ENCODE measurements around the gene PTTG1IP.

DNA sequence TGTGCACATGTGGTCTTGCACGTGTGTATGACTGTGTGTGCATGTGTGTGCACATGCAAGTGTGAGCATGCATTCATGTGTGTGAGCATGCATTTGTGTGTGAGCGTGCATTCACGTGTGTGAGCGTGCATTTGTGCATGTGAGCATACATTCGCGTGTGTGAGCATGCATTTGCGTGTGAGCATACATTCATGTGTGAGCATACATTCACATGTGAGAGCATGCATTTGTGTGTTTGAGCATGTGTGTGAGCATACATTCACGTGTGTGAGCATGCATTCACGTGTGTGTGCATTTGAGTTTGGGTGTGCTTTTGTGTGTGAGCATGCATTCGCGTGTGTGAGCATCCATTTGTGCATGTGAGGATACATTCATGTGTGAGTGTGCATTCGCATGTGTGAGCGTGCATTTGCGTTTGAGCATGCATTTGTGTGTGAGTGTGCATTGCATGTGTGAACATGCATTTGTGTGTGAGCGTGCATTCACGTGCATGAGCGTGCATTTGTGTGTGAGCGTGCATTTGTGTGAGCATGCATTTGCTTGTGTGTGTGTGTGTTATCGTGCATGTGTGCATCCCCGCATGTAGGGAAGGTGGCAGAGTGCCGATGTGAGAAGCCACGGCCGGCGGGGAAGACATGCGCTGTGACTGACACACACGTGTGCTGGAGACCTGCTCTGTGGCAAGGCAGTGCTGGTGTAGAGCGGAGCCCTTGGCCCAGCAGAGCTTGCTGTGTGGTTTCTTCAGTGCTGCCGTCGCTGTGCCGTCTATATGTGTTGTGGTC, 29.0 kb upstream of the PTTG1IP start:
- no peak for TF ChIP-seq CTCF (conservative IDR thresholded peaks at IDR 0.05; ENCODE audit: low read length)
- TF ChIP-seq EZH2phosphoT487 (IDR thresholded peaks at IDR 0.05; ENCODE audit: borderline replicate concordance, low read depth, low read length), result no peak

Measured in OCI-LY7 (cell line).